Left forelimb (tissue), 1 donor: ENCODE measurements around the gene ARL5A.

Experiments
- DNase-seq: peaks from one replicate; pipeline ENCODE4 v3.0.0-alpha.2; 2018; ENCODE audit warnings: low spot score

The ARL5A gene

GRCh38 chr2:151766437-151767153 lies 61.6 kb downstream of the ARL5A start:
- DNase-seq, result no peak

GRCh38 chr2:151765760-151766410 lies 62.3 kb downstream of the ARL5A start:
- DNase-seq, result no peak

- no peak for DNase-seq
These were observed 65.5 kb downstream of the ARL5A start for GRCh38 chr2:151762694-151763093.

GRCh38 chr2:151761687-151762086 lies 66.5 kb downstream of the ARL5A start:
- DNase-seq, result no peak

- DNase-seq, result no peak
These were observed 67.0 kb downstream of the ARL5A start for GRCh38 chr2:151761193-151761592.

- DNase-seq, result no peak
These were observed 68.0 kb downstream of the ARL5A start for GRCh38 chr2:151760139-151760650.

- DNase-seq, result no peak
These were observed 69.5 kb downstream of the ARL5A start for GRCh38 chr2:151758744-151759143.

GRCh38 chr2:151757861-151758260 lies 70.4 kb downstream of the ARL5A start:
- DNase-seq, result no peak

GRCh38 chr2:151756820-151757219 lies 71.4 kb downstream of the ARL5A start:
- no peak for DNase-seq

- no peak for DNase-seq
These were observed 73.8 kb downstream of the ARL5A start for GRCh38 chr2:151754253-151754897.

GRCh38 chr2:151753540-151753939 lies 74.7 kb downstream of the ARL5A start:
- no peak for DNase-seq
